ENCODE measurements around the gene MAP1B.
A peak's percentile ranks its signal among the peaks of the same experiment; 100 is the strongest.

The MAP1B gene

DNA sequence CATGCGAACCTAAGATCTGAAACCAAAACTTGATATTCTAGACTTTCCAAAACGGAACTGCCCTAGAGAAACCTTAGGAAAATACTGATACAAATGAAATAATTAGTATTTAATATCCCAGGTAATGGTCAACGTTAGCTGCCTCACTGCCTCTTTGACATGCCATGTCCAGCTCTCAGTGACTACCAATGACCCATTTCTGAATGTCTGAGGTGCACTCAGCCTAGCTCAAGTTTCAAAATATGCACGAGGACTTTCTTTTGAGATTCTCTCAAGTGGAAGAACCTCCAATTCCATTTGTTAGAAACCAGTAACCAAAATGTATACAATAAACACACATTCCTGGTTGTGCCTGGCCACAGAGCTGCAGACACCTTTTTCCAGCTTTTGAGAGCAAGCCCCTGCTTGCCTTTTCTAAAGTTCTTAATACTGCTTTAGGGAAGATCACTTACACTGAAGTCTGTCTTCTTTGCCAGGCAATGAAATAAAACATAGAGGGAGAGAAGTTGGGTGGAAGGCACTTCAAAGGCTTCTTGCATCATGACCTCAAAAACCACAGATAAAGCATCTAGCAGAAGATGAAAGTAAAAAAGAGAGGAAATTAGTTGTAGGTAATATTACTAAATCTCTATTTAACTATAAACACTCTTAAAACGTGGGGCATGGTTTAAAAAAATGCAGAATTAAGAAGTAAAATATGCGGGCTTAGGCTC is 124.9 kb downstream of the MAP1B start:
- peak; percentile 68 for DNase-seq

- DNase-seq, result no peak
These were observed 125.6 kb downstream of the MAP1B start for GRCh38 chr5:72232838-72233237.

GRCh38 chr5:72233835-72234234 is 126.6 kb downstream of the MAP1B start:
- no peak for DNase-seq

GRCh38 chr5:72234265-72234700 is 127.0 kb downstream of the MAP1B start:
- DNase-seq, result peak; percentile 82

- peak; percentile 7 for DNase-seq
These were observed 127.6 kb downstream of the MAP1B start for GRCh38 chr5:72234868-72235267.

- DNase-seq, result no peak
These were observed 128.4 kb downstream of the MAP1B start for GRCh38 chr5:72235725-72236124.

DNA sequence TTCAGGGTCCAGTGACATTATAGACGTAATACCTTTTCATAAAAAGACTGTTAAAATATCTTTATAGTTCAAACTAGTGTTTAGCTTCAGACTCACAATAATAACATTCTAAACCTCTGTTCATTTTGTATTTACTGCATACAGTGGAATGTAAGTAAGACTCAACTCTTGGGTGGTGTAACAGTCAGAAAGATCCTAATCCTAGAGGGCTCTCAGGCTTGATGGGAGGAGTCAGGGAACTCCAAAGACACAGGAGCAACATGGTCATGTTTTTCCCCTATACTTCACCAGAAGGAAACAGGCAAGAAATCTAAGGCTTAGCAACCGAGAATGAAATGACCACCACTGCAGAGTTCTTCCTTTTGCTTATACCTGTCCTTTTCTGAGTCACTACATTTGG is 130.1 kb downstream of the MAP1B start:
- DNase-seq, result no peak

DNA sequence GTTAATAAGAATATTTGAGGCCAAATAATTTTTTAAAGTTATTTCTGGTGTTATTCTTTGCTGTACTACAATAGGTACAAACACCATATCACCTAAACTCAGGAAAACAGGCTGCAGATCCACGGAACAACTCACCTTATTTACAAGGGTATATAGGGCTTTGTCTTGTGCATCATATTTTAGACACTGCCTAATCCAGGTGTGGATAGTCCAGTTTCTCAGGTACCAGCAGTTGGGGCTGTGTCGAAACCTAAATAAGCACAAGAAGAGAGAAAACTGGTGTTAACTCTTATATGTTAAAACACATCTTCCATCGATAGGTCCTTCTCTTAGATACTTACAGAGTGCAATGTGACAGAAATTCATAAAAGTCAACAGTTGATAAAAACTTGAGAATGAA is 130.6 kb downstream of the MAP1B start:
- no peak for DNase-seq

GRCh38 chr5:72238712-72239445 is 131.6 kb downstream of the MAP1B start:
- no peak for DNase-seq

GRCh38 chr5:72241346-72242003 is 134.2 kb downstream of the MAP1B start:
- DNase-seq, result no peak

GRCh38 chr5:72242796-72243475 is 135.7 kb downstream of the MAP1B start:
- no peak for DNase-seq

DNA sequence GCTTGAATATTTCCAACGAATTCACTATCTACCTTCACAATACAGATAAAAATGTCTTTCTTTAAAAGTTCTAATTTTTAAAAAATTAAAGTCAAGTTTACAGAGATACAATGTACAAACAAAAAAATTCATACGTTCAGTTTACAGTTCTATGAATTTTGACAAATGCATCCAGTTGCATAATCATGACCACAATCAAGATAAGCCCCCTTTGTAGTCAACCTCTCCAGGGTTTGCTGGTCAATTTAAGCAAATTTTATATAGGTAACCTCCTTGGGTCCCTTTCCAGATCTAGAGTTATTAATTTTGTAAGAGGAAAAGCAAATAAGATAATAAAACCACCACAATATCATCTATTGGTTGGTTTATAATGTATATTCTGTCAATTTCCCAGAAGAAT is 136.4 kb downstream of the MAP1B start:
- DNase-seq, result no peak

GRCh38 chr5:72244862-72245371 is 137.6 kb downstream of the MAP1B start:
- DNase-seq, result peak; percentile 10

DNA sequence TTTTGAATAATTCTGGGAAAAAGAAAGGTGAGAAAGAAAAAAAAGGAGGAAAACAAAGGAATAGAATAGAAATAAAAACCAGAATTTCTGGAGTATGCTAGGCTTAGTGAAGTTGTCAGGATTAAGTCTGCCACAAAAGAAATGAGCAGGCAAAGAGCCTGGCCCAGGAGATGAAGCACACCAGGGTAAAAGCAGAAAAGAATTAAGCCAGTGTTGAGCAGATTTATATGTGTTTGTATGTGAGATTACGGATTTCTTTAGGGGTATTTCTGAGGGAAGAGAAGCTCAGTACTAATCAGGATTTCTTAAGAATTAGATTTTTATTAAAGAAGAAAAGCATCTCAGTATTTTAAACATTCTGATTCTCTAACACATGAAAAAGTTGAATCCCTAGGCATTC is 138.3 kb downstream of the MAP1B start:
- DNase-seq, result no peak

- DNase-seq, result no peak
These were observed 138.8 kb downstream of the MAP1B start for GRCh38 chr5:72245951-72246532.

DNA sequence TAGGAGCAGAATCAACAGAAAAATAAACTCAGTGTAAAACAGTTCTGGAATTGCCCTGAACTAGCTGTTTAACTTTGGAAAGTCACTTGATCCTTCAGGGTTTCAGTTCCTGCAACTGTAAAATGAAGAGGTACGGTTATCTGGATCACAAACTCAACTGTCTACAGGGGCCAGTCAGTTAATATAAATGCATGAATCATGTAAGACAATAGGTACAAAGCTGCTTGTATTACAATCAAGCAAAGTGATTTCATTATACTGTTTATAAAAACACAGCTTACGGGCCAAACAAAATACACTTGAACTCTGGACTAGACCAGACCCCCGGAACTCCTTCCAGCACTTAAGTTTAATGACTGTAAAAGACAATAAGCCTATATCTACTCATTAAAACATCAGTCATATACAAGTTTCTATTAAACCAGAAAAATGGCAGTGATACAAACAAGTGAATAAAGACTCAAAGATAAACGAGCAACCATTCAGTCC is 139.7 kb downstream of the MAP1B start:
- DNase-seq, result no peak

DNA sequence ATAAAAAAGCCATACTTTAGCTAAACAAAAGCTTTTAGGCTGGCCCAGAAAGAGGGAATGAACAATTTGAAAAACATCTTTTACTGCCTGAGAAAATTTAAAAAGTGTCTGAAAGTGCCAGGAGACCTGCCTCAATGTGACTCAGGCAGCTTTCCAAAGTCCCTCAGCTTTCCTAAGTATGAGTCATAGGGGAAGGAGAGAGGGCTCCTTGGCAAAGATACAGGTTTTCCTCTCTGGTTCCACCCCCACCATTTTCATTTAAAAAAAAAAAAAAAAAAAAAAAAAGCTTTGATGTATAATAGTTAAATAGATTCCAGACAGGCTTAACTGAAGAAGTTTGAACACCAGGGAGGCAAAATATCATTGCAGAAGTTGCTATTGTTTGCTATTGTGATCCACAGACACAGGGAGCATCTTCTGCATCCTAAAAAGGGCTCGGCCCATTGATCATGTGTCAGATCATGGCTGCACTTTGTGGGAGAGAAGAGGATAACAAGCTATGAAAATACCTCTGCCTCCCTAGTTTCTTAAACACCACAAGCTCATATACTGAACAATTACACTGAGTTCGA is 141.2 kb downstream of the MAP1B start:
- no peak for DNase-seq

DNA sequence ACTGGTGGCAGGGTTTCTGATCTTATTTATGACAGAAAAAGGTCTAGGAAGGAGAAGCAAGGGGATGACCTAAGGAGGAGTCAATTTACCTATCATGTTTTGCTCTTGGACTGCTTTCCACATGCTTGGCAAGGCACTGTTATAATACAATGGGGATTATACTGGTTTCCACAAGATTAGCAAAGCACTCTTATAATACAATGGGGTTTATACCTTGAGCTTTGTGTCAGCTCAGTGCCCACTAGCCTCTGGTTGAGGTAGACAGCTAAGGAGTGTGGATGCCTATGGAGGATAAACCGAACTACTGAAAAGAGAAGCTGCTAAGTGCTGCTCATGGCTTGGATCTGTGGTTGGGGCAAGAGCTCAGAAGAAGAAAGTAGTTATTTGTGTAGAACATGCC is 144.1 kb downstream of the MAP1B start:
- no peak for DNase-seq

DNA sequence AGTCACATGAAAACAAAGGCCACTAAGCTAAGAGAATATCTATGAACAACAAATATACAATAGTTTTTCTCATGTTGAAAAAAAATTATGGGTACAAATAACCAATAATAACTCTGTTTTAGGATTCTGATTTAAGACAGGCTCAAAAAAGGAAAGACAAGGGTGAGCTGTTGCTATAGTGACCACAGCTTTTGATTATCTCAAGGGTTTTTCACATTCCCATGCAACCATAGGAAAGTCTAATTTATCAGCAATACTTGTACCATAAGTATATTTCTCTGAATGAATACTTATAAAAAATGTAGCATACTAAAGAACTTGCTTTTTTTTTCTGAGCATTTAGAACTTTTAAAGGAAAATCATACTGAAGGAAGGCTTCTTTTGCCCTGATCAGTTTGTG is 144.7 kb downstream of the MAP1B start:
- no peak for DNase-seq

DNA sequence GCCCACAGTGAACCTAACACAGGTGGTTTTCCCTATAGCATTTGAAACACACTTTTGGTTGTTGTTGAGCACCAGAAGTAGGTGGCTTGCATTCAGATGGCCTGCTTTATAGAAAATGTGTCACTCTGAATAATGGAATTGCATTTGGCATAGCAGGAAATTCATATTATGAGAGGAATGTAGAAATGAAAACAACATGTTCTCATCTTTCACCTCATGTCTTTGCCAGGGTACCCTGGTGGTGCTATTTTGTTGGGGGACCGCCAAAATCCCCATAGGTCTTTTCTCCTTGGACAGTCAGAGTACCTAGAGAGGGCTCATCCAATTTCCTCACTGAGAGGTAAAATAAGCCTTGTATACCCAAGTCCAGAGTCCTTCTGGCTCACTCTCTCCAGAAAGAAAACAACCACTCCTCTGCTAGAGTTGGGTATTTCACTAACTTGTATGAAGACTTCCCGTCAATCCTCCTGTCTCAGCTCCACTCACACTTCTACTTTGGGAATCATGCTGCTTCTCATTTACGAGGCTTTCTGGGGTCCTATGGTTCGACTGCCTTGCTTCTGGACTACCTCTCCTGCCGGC is 145.4 kb downstream of the MAP1B start:
- no peak for DNase-seq

GRCh38 chr5:72255237-72255636 is 148.0 kb downstream of the MAP1B start:
- DNase-seq, result no peak

GRCh38 chr5:72255670-72256069 is 148.4 kb downstream of the MAP1B start:
- DNase-seq, result no peak

Measured in CD4-positive, alpha-beta T cell treated with Interleukin-4 for 4 hours (primary cell).